Vein endothelial cell (primary cell): ENCODE data around the gene CFHR3. TPM values are rescaled to one million over a fixed set of nuclear protein-coding genes. Genes with fewer than 3 reads are reported as not detected.

Experiments
- total RNA-seq: library from RNA; depleted of rRNA; stranded (reverse); fragments of >200 nt; gene quantifications from 2 replicates; pipeline ENCODE4 v1.2.3, GENCODE V29; 2012

The CFHR3 gene
- not detected in 2 replicates for total RNA-seq

GRCh38 chr1:196774603-196775002, at the start of gene CFHR3:
Gene CFHR3 (plus strand): TSS chr1:196774840. CDS start chr1:196774887, 47 bp downstream.

GRCh38 chr1:196819531-196819930, 44.9 kb downstream of the CFHR3 start, which contains the start of gene CFHR1:
Gene CFHR1 (plus strand): TSS chr1:196819731. CDS start chr1:196819845, 114 bp downstream.

Other genes starting within 250 kb of the CFHR3 start
- gene KCNT2, start 166.4 kb upstream of the CFHR3 start, total RNA-seq, result 0.29 and 2.0 TPM in 2 replicates
- gene CFH, start 122.8 kb upstream of the CFHR3 start, total RNA-seq, result 43.9 and 98.6 TPM in 2 replicates
- gene CFHR1, start 44.9 kb downstream of the CFHR3 start, total RNA-seq, result 0.48 TPM in 1 of 2 replicates, not detected in the other
- not detected in 2 replicates for gene CFHR4, start 113.2 kb downstream of the CFHR3 start, total RNA-seq
- gene CFHR2, start 168.9 kb downstream of the CFHR3 start, total RNA-seq, result not detected in 2 replicates
- not detected in 2 replicates for gene CFHR5, start 202.7 kb downstream of the CFHR3 start, total RNA-seq